ENCODE results near the gene SAMD4A.

Gene SAMD4A

DNA sequence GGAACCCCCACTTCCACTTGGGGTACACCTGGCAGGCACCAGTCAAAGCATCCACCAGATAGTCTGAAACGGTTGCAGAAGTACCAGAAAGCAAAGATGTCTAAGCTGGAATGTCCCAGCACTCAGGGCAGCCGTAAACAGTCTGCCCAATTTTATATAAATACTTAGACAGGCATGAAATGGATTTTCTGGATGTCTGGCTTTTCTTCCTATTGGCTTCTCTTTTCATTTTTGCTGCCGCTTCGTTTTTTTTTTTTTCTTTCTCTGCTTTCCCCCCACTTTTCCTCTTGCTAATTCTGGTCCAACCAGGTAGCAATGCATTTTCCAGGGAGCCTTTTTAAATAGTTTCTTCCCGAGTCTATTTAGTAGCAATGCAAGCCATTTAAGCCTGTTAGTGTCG, 168.0 kb downstream of the SAMD4A start:
- Histone ChIP-seq H3K9me3 (ENCODE audit: severe bottlenecking) (no peaks in the 10 kb centered on the region), H3K27me3 (ENCODE audit: insufficient read depth, poor library complexity, severe bottlenecking) (no peaks in the 10 kb centered on the region), H3K4me3 (ENCODE audit: severe bottlenecking) (no peak overlapping the region), H3K4me1 (ENCODE audit: insufficient read depth, poor library complexity, severe bottlenecking) (peaks cover 16% of the 10 kb centered on the region), H3K27ac (ENCODE audit: poor library complexity, severe bottlenecking) (no peak overlapping the region), H3K36me3 (ENCODE audit: low read depth) (peaks cover 9% of the 10 kb centered on the region)
- TF ChIP-seq, protein P1, sequence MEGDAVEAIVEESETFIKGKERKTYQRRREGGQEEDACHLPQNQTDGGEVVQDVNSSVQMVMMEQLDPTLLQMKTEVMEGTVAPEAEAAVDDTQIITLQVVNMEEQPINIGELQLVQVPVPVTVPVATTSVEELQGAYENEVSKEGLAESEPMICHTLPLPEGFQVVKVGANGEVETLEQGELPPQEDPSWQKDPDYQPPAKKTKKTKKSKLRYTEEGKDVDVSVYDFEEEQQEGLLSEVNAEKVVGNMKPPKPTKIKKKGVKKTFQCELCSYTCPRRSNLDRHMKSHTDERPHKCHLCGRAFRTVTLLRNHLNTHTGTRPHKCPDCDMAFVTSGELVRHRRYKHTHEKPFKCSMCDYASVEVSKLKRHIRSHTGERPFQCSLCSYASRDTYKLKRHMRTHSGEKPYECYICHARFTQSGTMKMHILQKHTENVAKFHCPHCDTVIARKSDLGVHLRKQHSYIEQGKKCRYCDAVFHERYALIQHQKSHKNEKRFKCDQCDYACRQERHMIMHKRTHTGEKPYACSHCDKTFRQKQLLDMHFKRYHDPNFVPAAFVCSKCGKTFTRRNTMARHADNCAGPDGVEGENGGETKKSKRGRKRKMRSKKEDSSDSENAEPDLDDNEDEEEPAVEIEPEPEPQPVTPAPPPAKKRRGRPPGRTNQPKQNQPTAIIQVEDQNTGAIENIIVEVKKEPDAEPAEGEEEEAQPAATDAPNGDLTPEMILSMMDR (IDR thresholded peaks at IDR 0.05; ENCODE audit: poor library complexity, severe bottlenecking), result no peak
- DNase-seq (ENCODE audit: low spot score), result no peak
- no peak for ATAC-seq (ENCODE audit: low read depth)

DNA sequence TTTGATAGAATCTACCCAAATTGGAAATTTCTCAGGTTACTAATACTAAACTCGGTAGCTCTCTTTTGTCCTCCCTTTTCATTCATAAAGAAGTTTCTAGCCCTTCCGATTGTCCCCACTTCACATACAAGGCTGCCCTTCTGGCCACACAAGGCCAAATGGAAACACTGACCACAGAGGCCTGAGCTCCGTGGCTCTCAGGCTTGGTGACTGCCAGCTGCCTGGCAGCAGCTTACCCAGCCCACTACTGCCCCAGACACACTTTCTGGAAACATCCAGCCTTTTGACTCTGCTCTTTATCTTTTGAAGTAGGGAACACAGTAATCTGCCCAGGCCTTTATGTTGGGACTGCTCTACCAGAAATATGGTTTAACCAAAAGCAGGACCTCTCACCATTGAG, 168.5 kb downstream of the SAMD4A start:
- Histone ChIP-seq H3K4me1 (ENCODE audit: insufficient read depth, poor library complexity, severe bottlenecking) (peaks cover 13% of the 10 kb centered on the region), H3K27ac (ENCODE audit: poor library complexity, severe bottlenecking) (no peak overlapping the region)
- no peak for ATAC-seq (ENCODE audit: low read depth)

DNA sequence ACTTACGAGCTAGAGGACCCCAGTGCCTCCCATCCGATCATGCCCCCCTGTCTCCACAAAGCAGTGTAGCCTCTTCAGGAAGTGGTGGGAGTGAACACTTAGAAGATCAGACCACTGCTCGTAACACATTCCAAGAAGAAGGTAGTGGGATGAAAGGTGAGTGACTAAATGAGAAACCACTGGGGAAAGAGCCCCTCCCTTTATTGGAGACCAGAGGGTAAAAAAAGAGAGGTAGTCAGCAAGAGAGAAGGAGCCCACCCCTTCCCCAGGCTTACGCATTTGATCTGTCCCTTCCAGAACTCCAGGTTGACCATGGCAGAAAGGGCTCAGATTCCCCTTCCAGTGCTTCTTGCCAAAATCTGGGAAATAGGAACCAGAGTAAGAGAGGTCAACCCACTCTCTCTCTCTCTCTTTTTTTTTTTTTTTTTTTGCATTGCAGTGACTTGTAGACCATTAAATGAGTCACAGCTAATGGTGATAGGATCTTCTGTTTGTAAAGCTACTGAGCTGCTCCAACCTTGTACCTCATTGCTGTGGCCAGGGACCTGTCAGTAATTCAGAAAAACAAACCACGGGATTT, 170.3 kb downstream of the SAMD4A start:
- no peak overlapping the region for H3K27ac ChIP-seq (ENCODE audit: poor library complexity, severe bottlenecking)
- H3K36me3 ChIP-seq (ENCODE audit: low read depth), result peaks cover 8% of the 10 kb centered on the region; the same call in 1 of the 2 replicates
- ATAC-seq (ENCODE audit: low read depth) (peak; percentile 76), DNase-seq (ENCODE audit: low spot score) (no peak)
- H3K9me3 ChIP-seq (ENCODE audit: severe bottlenecking), result no peaks in the 10 kb centered on the region
- H3K4me3 ChIP-seq (ENCODE audit: severe bottlenecking), result no peak overlapping the region
- H3K27me3 ChIP-seq (ENCODE audit: insufficient read depth, poor library complexity, severe bottlenecking), result no peaks in the 10 kb centered on the region
- TF ChIP-seq, protein P1 (IDR thresholded peaks at IDR 0.05; ENCODE audit: poor library complexity, severe bottlenecking), result no peak
- H3K4me1 ChIP-seq (ENCODE audit: insufficient read depth, poor library complexity, severe bottlenecking), result peaks cover 10% of the 10 kb centered on the region

More for the DNA sequence above, 168.5 kb downstream of the SAMD4A start:
- Histone ChIP-seq H3K4me3 (ENCODE audit: severe bottlenecking) (no peak overlapping the region), H3K36me3 (ENCODE audit: low read depth) (peaks cover 9% of the 10 kb centered on the region), H3K9me3 (ENCODE audit: severe bottlenecking) (no peaks in the 10 kb centered on the region), H3K27me3 (ENCODE audit: insufficient read depth, poor library complexity, severe bottlenecking) (no peaks in the 10 kb centered on the region)
- DNase-seq (ENCODE audit: low spot score), result no peak
- TF ChIP-seq, protein P1 (IDR thresholded peaks at IDR 0.05; ENCODE audit: poor library complexity, severe bottlenecking), result no peak

DNA sequence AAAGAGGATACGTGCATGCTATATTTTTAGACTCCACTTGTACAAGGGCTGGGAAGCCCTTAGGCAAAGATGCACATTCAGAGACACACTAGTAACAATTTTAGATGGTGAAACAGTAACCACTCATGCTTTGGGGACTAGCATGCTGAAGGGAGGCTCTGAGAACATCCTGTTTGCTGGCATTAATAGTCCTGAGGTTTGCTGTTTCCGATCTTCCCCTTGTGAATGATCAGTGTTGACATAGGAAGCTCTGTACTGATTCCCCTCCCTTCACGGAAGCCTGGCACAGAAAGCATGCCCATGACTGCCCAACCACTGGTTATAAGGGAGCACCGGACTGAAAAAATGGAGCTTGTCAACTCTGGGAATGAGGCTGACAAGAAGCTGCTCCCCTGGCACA, 171.1 kb downstream of the SAMD4A start:
- ATAC-seq (ENCODE audit: low read depth), result peak; percentile 32; the same call in 2 of the 3 replicates
- no peak overlapping the region for H3K4me3 ChIP-seq (ENCODE audit: severe bottlenecking)

DNA sequence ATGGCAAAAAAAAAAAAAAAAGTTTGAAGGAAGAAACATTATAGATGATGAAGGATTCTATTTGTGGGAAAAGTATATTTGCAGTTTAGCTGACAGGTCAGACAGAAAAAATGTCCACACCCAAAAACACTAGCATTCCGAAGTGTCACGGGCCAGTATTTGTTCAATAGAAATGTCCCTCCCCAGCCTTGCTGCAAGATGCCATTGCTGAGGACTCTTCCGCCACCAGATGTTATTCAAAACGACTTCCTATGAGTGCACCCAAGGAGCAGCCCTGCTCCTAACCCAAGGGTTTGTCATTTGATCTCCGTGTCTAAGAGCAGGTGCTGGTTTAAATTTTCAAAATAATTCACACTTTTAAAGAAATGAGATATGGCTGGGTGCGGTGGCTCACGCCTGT, 172.6 kb downstream of the SAMD4A start:
- no peak overlapping the region for H3K4me3 ChIP-seq (ENCODE audit: severe bottlenecking)
- H3K27ac ChIP-seq (ENCODE audit: poor library complexity, severe bottlenecking), result no peak overlapping the region
- DNase-seq (ENCODE audit: low spot score) (no peak), ATAC-seq (ENCODE audit: low read depth) (no peak)
- peaks cover 12% of the 10 kb centered on the region; the same call in 1 of the 2 replicates for H3K36me3 ChIP-seq (ENCODE audit: low read depth)
- peaks cover 10% of the 10 kb centered on the region for H3K4me1 ChIP-seq (ENCODE audit: insufficient read depth, poor library complexity, severe bottlenecking)
- H3K9me3 ChIP-seq (ENCODE audit: severe bottlenecking), result no peaks in the 10 kb centered on the region
- TF ChIP-seq, protein P1 (IDR thresholded peaks at IDR 0.05; ENCODE audit: poor library complexity, severe bottlenecking), result no peak
- no peaks in the 10 kb centered on the region for H3K27me3 ChIP-seq (ENCODE audit: insufficient read depth, poor library complexity, severe bottlenecking)

More for the DNA sequence above, 171.1 kb downstream of the SAMD4A start:
- no peaks in the 10 kb centered on the region for H3K9me3 ChIP-seq (ENCODE audit: severe bottlenecking)
- no peak for DNase-seq (ENCODE audit: low spot score)
- TF ChIP-seq, protein P1 (IDR thresholded peaks at IDR 0.05; ENCODE audit: poor library complexity, severe bottlenecking), result no peak
- H3K4me1 ChIP-seq (ENCODE audit: insufficient read depth, poor library complexity, severe bottlenecking), result peaks cover 10% of the 10 kb centered on the region
- no peak overlapping the region for H3K27ac ChIP-seq (ENCODE audit: poor library complexity, severe bottlenecking)
- H3K36me3 ChIP-seq (ENCODE audit: low read depth), result peaks cover 12% of the 10 kb centered on the region; the same call in 1 of the 2 replicates
- H3K27me3 ChIP-seq (ENCODE audit: insufficient read depth, poor library complexity, severe bottlenecking), result no peaks in the 10 kb centered on the region

Measured in RWPE2 (cell line).